Measurements from ENCODE around the gene EDN3.
"Not testable (repeated sequence)": the region's sequence is repeated elsewhere in the genome, so short reads cannot be mapped to it uniquely, and the experiment has no call there.

The EDN3 gene

DNA sequence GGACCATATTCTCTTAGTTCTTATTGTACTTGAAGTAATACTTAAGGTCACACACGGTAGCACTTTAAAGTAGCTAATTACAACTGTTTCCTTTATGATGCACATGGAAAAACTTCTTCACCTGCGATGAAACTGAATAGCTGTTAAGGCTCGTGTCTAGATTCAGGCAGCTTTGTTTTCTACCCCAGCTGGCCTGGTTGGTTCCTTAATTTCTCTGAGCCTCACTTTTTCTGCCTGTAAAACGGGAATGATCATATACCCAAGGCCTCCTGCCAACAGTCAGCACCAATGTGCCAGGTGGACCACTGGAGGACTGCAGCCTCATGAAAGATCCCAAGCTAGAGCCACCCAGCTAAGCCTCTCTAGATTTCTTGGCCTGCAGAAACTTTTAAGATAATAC lies 35.0 kb downstream of the EDN3 start:
- DNase-seq (ENCODE audit: low read depth in 3 of 3): no peak

DNA sequence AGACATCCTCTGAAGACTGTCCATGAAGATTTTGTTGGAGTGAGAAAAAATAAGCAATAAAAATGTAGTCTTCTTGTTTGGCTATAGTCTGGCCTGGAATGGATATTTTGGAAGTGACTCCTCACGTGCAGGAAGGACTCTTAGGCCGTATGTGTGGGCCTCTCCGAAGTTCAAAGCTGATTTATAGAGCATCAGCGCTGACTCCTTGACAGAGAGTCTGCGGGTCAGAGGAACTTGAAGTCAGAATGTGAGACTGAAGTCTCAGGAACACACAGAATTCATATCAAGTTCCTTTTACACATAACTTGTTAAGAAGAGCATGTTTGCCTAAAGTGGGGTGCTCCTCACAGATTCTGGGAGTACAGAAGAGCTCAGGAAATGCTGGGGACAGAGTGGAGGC lies 36.1 kb downstream of the EDN3 start:
- no peak for DNase-seq (ENCODE audit: low read depth in 3 of 3)

GRCh38 chr20:59338444-59338843 lies 38.0 kb downstream of the EDN3 start:
- DNase-seq (ENCODE audit: low read depth in 3 of 3): not testable (repeated sequence)

GRCh38 chr20:59340201-59340885 lies 39.9 kb downstream of the EDN3 start:
- DNase-seq (ENCODE audit: low read depth in 3 of 3): no peak

GRCh38 chr20:59341285-59342022 lies 41.0 kb downstream of the EDN3 start:
- DNase-seq (ENCODE audit: low read depth in 3 of 3): not testable (repeated sequence)

GRCh38 chr20:59342023-59342957 lies 41.9 kb downstream of the EDN3 start:
- DNase-seq (ENCODE audit: low read depth in 3 of 3): no peak

DNA sequence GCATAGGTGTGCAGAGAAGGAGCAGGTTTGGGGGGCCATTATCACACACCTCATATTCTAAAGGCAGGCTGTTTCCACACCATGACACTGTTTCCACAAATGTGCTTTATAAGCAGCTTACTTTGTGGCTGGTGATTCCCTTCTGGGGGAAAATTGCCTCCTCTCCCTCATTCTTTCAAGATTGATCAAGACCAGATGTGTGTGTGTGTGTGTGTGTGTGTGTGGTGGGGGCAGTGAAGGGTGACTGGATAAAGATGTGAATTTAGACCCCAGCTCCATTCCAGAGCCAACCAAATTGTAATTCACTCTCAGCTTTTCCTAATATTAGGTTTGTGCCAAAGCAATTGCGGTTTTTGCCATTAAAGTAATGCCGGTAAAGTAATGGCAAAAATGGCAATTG lies 45.6 kb downstream of the EDN3 start:
- no peak for DNase-seq (ENCODE audit: low read depth in 3 of 3)

DNA sequence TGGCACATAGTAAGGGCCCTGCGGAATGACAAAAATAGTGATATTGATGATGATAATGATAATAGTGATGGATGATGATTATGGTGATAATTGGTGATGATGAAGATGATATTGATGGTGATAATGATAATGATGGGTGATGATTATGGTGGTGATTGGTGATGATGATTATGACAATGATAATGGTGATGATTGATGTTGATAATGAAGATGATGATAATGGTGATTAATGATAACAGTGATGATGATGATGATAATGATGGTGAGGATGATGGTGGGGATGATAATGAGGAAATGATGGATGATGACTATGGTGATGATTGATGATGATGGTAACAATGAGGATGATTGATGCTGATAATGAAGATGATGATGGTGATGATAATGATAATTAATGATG lies 48.9 kb downstream of the EDN3 start:
- DNase-seq (ENCODE audit: low read depth in 3 of 3): no peak

- DNase-seq (ENCODE audit: low read depth in 3 of 3): no peak
Observed at GRCh38 chr20:59350330-59351156, 50.1 kb downstream of the EDN3 start.

DNA sequence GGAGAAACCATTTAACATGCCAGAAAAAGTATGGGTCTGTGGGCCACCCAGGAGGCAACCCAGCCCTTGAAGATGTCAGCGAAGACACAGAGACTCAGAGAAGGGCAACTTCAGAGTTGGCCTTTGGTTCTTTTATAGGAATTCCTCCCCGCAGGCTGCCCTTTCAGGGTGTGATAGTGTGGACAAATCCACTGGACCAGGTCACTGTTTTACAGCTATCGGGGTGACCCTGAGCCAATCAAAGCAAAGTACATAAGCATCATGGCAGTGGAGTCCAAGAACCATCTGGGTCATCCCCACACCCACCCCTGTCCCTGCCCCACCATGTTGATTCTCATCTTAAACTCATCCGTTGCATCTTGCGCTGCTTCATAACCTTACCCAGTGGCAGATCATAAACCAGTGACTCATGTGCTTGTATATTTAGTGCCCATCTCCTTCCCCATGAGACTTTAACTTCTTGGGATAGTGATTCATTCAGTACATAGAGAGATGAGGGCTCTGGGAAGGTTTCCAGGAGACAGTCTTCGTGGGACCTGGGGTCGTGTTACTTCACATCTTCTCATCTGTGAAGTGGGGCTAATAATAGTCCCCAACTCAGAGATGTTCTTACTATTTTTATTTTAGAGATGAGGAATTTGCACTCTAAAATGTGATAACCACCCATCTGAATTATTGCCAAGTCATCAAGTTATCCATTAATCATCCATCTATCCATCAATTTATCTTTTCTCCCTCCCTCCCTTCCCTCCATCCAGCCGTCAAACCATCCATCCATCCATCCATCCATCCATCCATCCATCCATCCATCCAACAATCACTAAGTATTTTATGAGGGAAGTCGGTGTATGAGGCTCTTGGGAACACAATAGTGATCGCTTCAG lies 51.0 kb downstream of the EDN3 start:
- no peak for DNase-seq (ENCODE audit: low read depth in 3 of 3)

GRCh38 chr20:59352541-59352940 lies 52.1 kb downstream of the EDN3 start:
- no peak for DNase-seq (ENCODE audit: low read depth in 3 of 3)

DNA sequence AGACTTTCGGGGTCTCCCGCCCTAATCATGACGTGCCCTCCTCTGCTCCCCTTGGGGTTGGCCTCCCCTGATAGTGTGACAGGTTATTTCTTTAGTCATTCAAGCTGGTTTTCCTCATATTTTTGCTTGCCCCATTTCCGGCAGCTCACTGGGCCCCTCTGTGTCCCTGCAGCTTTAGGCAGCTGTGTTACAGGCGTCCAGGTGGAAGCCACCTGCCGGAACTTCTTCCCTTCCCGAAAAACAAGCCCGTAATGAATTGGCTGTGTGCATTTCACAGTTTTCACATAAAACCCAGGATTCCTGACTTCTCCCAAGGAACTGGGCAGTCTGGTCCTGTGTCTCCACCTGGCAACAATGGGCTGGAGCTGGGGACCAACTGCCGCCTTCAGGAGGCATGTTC lies 52.6 kb downstream of the EDN3 start:
- no peak for DNase-seq (ENCODE audit: low read depth in 3 of 3)

GRCh38 chr20:59354460-59354859 lies 54.0 kb downstream of the EDN3 start:
- no peak for DNase-seq (ENCODE audit: low read depth in 3 of 3)

GRCh38 chr20:59355242-59355641 lies 54.8 kb downstream of the EDN3 start:
- no peak for DNase-seq (ENCODE audit: low read depth in 3 of 3)

DNA sequence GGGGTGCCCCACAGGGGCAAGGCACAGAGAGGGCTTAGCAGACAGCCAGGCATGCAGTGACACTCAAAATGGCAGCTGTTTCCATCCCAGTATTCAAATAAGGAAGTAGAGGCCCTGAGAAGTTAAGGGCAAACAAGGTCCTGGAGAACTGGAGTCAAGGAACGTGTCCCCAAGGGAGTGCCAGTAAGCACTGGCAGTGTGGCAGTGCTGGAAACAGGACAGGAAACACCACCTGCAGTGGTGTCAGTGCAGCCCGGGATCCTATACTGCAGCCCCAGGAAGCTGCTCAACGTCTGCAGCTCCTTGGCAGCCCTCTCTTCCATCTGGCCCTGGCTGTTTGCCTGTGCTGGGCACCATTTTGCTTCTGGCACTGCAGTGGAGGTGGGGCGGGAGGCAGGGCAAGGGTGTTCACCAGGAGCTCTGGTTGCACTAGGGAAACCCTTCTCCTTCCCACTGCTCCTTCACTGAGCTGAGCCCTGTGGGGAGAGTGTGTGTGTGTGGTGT lies 56.3 kb downstream of the EDN3 start:
- no peak for DNase-seq (ENCODE audit: low read depth in 3 of 3)

GRCh38 chr20:59358793-59359192 lies 58.4 kb downstream of the EDN3 start:
- not testable (repeated sequence) for DNase-seq (ENCODE audit: low read depth in 3 of 3)

DNA sequence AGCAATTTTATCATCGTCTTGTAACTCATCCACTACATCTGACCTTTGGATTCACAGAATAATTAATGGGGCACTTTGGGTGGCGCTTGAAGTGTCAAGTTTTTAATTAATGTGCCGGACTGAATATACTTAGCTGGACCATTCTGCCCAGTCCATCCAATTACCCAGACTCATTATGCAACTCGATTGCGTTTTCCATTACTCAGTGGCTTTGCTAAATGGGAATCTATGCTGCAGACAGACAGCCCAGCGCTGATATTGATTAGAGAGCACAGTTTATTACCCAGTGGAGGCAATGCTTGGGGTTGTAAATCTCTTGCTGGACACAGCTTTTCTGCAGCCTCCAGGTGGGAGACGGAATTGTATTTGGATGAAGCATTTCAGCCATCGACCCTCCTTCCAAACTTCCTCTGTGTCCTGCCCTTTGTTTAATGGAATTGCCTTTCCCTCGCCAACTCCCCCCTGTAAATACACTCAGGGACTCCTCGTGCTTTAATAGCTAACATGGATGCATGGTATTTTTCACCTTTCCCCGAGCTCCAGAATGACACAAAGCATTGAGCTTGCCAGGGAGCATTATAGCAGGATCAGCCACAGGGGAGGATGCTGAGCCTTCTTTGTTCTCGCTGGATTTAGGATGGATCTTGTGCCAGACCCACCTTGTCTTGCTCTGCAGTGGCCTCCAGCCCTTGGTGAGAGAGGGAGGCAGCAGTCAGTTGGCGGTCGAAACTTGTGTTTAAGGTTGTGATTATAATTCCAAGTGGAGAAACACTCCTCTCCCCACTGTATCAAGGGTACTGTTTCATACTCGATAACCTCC lies 59.7 kb downstream of the EDN3 start:
- DNase-seq (ENCODE audit: low read depth in 3 of 3): no peak

- no peak for DNase-seq (ENCODE audit: low read depth in 3 of 3)
Observed at GRCh38 chr20:59360934-59361333, 60.5 kb downstream of the EDN3 start.

DNA sequence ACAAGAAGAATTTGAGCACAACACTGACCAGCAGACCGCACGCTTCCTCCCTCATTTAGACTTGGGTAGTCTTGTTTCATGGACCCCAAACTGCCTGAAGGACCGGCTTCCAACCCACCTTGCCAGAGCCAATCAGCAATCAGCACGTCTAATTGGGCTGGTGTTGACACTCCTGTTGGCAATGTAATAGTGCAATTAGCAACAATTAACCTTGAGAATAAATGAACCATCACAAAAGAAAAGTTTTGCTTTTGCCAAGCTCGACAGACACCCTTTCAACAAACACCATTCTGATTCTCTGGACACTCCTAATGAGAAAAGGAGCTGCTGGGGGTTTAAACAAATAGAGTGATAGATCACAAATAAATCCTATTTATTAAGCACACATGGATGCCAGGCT lies 61.0 kb downstream of the EDN3 start:
- no peak for DNase-seq (ENCODE audit: low read depth in 3 of 3)

All from stimulated activated CD4-positive, alpha-beta T cell treated with anti-CD3 and anti-CD28 coated beads, TNF-alpha, amount 100 ng/mL, for 48 hours (primary cell).